ENCODE measurements around the gene PEAK3. TPM values are rescaled to one million over a fixed set of nuclear protein-coding genes. Genes with fewer than 3 reads are reported as not detected.

The PEAK3 gene
- total and polyA plus RNA-seq, 2 donors (not counting 1 experiment from before 2014, with no cell fraction given) = not detected

DNA sequence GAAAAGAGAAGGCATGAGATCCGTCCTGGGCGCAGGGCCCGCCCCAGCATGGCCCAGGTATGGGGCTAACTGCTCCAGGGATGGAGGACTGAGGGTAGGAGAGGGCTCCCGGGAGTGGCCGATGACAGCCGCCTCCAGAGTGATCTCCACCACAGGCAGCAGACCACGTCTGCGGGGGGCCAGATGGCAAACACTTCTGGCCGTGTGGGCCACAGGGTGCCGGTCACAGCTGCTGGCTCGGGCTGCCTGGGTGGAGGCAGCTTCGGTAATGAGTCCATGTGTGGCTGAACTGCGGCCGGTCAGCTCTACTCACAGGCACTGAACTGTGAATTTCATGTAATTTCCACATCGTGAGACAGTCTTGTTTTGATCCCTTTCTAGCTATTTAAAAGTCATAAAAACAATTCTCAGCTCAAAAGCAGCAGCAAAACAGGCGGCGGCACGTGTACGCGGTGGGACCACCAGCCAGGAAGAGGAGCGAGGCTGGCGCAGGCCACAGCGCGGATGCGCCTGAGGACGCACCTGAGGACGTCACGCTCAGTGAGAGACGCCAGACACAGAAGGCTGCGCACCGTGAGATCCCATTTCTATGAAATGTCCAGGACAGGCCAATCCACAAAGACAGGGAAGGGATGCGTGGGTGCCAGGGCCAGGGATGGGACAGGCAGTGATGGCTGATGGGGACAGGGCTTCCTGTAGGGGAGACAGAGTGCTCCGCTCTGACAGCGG is 42.4 kb upstream of the PEAK3 start:
- H3K4me2 ChIP-seq (ENCODE audit: extremely low read depth, insufficient read depth, low read length) = no peak overlapping the region
- H4K20me1 ChIP-seq (ENCODE audit: control insufficient read depth, extremely low read depth, insufficient read depth, low read length) = no peaks in the 10 kb centered on the region
- no peaks in the 10 kb centered on the region for H3K9me3 ChIP-seq (ENCODE audit: control insufficient read depth, insufficient read depth, low read depth, low read length)
- TF ChIP-seq EZH2 (IDR thresholded peaks at IDR 0.05; ENCODE audit: low read length, missing control alignments) (no peak), CTCF (conservative IDR thresholded peaks at IDR 0.05 in 1 of 2, IDR thresholded peaks at IDR 0.05 in 1 of 2; ENCODE audit: low read depth in 1 of 2, low read length in 2 of 2) (no peak)
- peaks cover 3% of the 10 kb centered on the region for H3K4me1 ChIP-seq (ENCODE audit: control insufficient read depth, extremely low read depth, insufficient read depth, low read length)
- no peak for DNase-seq (ENCODE audit: low read depth in 2 of 2)
- peaks cover 27% of the 10 kb centered on the region for H3K79me2 ChIP-seq (ENCODE audit: control insufficient read depth, insufficient read depth, low read length)
- peaks cover 16% of the 10 kb centered on the region for H3K36me3 ChIP-seq (ENCODE audit: control insufficient read depth, insufficient read depth, low read length)
- no peak overlapping the region for H2AFZ ChIP-seq (ENCODE audit: low read length)
- H3K27ac ChIP-seq (ENCODE audit: insufficient read depth, low read length) = no peak overlapping the region
- no peaks in the 10 kb centered on the region for H3K27me3 ChIP-seq (ENCODE audit: control insufficient read depth, insufficient read depth, low read length)
- H3K9ac ChIP-seq (ENCODE audit: insufficient read depth, low read length) = no peak overlapping the region
- H3K4me3 ChIP-seq (replicated peaks in 1 of 4; ENCODE audit: control extremely low read depth in 1 of 4, insufficient read depth in 1 of 4, low read depth in 3 of 4, low read length in 4 of 4) = no peak overlapping the region

- H3K36me3 ChIP-seq (ENCODE audit: control insufficient read depth, insufficient read depth, low read length) = peaks cover 16% of the 10 kb centered on the region
- H3K4me3 ChIP-seq (replicated peaks in 1 of 4; ENCODE audit: control extremely low read depth in 1 of 4, insufficient read depth in 1 of 4, low read depth in 3 of 4, low read length in 4 of 4) = no peak overlapping the region
- no peak for DNase-seq (ENCODE audit: low read depth in 2 of 2)
- no peaks in the 10 kb centered on the region for H4K20me1 ChIP-seq (ENCODE audit: control insufficient read depth, extremely low read depth, insufficient read depth, low read length)
- H2AFZ ChIP-seq (ENCODE audit: low read length) = no peak overlapping the region
- H3K27ac ChIP-seq (ENCODE audit: insufficient read depth, low read length) = no peak overlapping the region
- H3K4me1 ChIP-seq (ENCODE audit: control insufficient read depth, extremely low read depth, insufficient read depth, low read length) = no peaks in the 10 kb centered on the region
- H3K79me2 ChIP-seq (ENCODE audit: control insufficient read depth, insufficient read depth, low read length) = peaks cover 21% of the 10 kb centered on the region
- TF ChIP-seq EZH2 (IDR thresholded peaks at IDR 0.05; ENCODE audit: low read length, missing control alignments) (no peak), CTCF (conservative IDR thresholded peaks at IDR 0.05 in 1 of 2, IDR thresholded peaks at IDR 0.05 in 1 of 2; ENCODE audit: low read depth in 1 of 2, low read length in 2 of 2) (no peak)
- H3K4me2 ChIP-seq (ENCODE audit: extremely low read depth, insufficient read depth, low read length) = no peak overlapping the region
- H3K27me3 ChIP-seq (ENCODE audit: control insufficient read depth, insufficient read depth, low read length) = no peaks in the 10 kb centered on the region
- no peaks in the 10 kb centered on the region for H3K9me3 ChIP-seq (ENCODE audit: control insufficient read depth, insufficient read depth, low read depth, low read length)
- no peak overlapping the region for H3K9ac ChIP-seq (ENCODE audit: insufficient read depth, low read length)
Measured at GRCh38 chr19:2323707-2324106, 41.7 kb upstream of the PEAK3 start.

- Histone ChIP-seq H3K36me3 (ENCODE audit: control insufficient read depth, insufficient read depth, low read length) (peaks cover 16% of the 10 kb centered on the region), H3K79me2 (ENCODE audit: control insufficient read depth, insufficient read depth, low read length) (peaks cover 10% of the 10 kb centered on the region), H3K4me3 (replicated peaks in 1 of 4; ENCODE audit: control extremely low read depth in 1 of 4, insufficient read depth in 1 of 4, low read depth in 3 of 4, low read length in 4 of 4) (no peak overlapping the region), H3K9me3 (ENCODE audit: control insufficient read depth, insufficient read depth, low read depth, low read length) (no peaks in the 10 kb centered on the region), H4K20me1 (ENCODE audit: control insufficient read depth, extremely low read depth, insufficient read depth, low read length) (no peaks in the 10 kb centered on the region), H3K27me3 (ENCODE audit: control insufficient read depth, insufficient read depth, low read length) (no peaks in the 10 kb centered on the region), H3K4me1 (ENCODE audit: control insufficient read depth, extremely low read depth, insufficient read depth, low read length) (no peaks in the 10 kb centered on the region), H3K4me2 (ENCODE audit: extremely low read depth, insufficient read depth, low read length) (no peak overlapping the region), H3K27ac (ENCODE audit: insufficient read depth, low read length) (no peak overlapping the region), H3K9ac (ENCODE audit: insufficient read depth, low read length) (no peak overlapping the region), H2AFZ (ENCODE audit: low read length) (no peak overlapping the region)
- no peak for TF ChIP-seq CTCF (conservative IDR thresholded peaks at IDR 0.05 in 1 of 2, IDR thresholded peaks at IDR 0.05 in 1 of 2; ENCODE audit: low read depth in 1 of 2, low read length in 2 of 2)
- TF ChIP-seq EZH2 (IDR thresholded peaks at IDR 0.05; ENCODE audit: low read length, missing control alignments) = no peak
- no peak for DNase-seq (ENCODE audit: low read depth in 2 of 2)
Measured at GRCh38 chr19:2321565-2322283, 39.7 kb upstream of the PEAK3 start.
